Measurements from ENCODE around the gene IMPA2. TPM values are rescaled to one million over a fixed set of nuclear protein-coding genes. Genes with fewer than 3 reads are reported as not detected.
"Not testable (repeated sequence)": the region's sequence is repeated elsewhere in the genome, so short reads cannot be mapped to it uniquely, and the experiment has no call there.

The IMPA2 gene
- total RNA-seq, 2 experiments from 2014 or later = 1.7 to 2.5 TPM

GRCh38 chr18:11944786-11945185 is 36.5 kb upstream of the IMPA2 start:
- H3K9me3 ChIP-seq (ENCODE audit: control insufficient read depth in 1 of 2, insufficient read depth in 1 of 2, low read length in 2 of 2) = no peaks in the 10 kb centered on the region
- intact Hi-C loops (cut with DNase I, micrococcal nuclease) = loop anchor here in 1 of 2 experiments (5.0 kb wide), 1 partner anchor 38 kb away; the partner anchor contains the start of gene IMPA2
- TF ChIP-seq CTCF (IDR thresholded peaks at IDR 0.05) = no peak
- H3K36me3 ChIP-seq (ENCODE audit: insufficient read depth, low read length) = no peaks in the 10 kb centered on the region
- no peaks in the 10 kb centered on the region for H3K9me3 Mint-ChIP-seq
- CTCF ChIA-PET = no interaction called here
- no peak overlapping the region for H3K4me3 Mint-ChIP-seq
- no peaks in the 10 kb centered on the region for H3K27me3 Mint-ChIP-seq
- H3K4me3 ChIP-seq (ENCODE audit: low read length) = no peak overlapping the region
- DNase-seq (no peak), ATAC-seq (ENCODE audit: poor library complexity) (no peak)
- POLR2A ChIA-PET = no interaction called here
- peaks cover 14% of the 10 kb centered on the region for H3K4me1 ChIP-seq (ENCODE audit: insufficient read depth, low read length)
- no peaks in the 10 kb centered on the region for H3K36me3 Mint-ChIP-seq (ENCODE audit: low read depth)
- H3K27me3 ChIP-seq (ENCODE audit: control insufficient read depth in 1 of 2, insufficient read depth in 2 of 2, low read length in 2 of 2) = no peaks in the 10 kb centered on the region
- H3K4me1 Mint-ChIP-seq (ENCODE audit: low read depth) = peaks cover 16% of the 10 kb centered on the region
- no peak overlapping the region for H3K27ac Mint-ChIP-seq
- H3K27ac ChIP-seq (ENCODE audit: low read depth in 1 of 2, low read length in 2 of 2) = no peak overlapping the region

DNA sequence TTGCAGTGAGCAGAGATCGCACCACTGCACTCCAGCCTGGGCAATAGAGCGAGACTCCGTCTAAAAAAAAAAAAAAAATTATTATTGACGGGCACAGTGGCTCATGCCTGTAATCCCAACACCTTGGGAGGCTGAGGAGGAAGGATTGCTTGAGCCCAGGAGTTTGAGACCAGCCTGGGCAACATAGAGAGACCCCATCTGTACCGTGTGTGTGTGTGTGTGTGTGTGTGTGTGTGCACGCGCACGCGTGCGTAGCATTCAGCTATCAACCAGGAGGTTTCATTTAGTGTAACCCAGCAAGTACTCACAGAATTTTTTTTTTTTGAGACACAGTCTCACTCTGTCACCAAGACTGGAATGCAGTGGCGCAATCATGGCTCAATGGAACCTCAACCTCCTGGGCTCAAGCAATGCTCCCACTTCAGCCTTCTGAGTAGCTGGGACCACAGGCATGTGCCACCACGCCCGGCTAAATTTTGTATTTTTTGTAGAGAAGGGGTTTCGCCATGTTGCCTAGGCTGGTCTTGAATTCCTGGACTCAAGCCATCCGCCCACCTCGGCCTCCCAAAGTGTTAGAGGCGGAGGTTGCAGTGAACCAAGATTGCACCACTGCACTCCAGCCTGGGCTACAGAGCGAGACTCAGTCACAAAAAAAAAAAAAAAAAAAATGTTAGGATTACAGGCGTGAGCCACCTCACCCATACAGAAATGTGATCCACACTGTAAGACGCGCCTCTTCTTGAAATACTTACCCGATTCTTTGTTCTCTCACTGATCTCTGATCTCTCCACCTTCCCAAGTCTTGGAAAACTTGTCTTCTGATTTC is 35.3 kb upstream of the IMPA2 start:
- H3K9me3 ChIP-seq (ENCODE audit: control insufficient read depth in 1 of 2, insufficient read depth in 1 of 2, low read length in 2 of 2); H3K27ac ChIP-seq (ENCODE audit: low read depth in 1 of 2, low read length in 2 of 2); H3K36me3 Mint-ChIP-seq (ENCODE audit: low read depth); ATAC-seq (ENCODE audit: poor library complexity); H3K27me3 Mint-ChIP-seq; H3K27ac Mint-ChIP-seq; DNase-seq; H3K36me3 ChIP-seq (ENCODE audit: insufficient read depth, low read length); H3K9me3 Mint-ChIP-seq; H3K27me3 ChIP-seq (ENCODE audit: control insufficient read depth in 1 of 2, insufficient read depth in 2 of 2, low read length in 2 of 2); H3K4me3 ChIP-seq (ENCODE audit: low read length); H3K4me3 Mint-ChIP-seq: not testable (repeated sequence)
- ChIA-PET POLR2A (interaction anchor here (0.6 to 1.1 kb wide), 3 partner anchors 36 to 54 kb away, joined by 3 to 5 read pairs (median 4); partner anchors contain the start of gene IMPA2), CTCF (interaction anchor here (1.5 kb wide), 1 partner anchor 7 kb away, joined by 3 read pairs; no protein-coding TSS in a partner anchor)
- intact Hi-C loops (cut with DNase I, micrococcal nuclease) = loop anchor here in 1 of 2 experiments (5.0 kb wide), 1 partner anchor 36 kb away; the partner anchor contains the start of gene IMPA2
- H3K4me1 ChIP-seq (ENCODE audit: insufficient read depth, low read length) = peaks cover 14% of the 10 kb centered on the region
- peaks cover 16% of the 10 kb centered on the region for H3K4me1 Mint-ChIP-seq (ENCODE audit: low read depth)

GRCh38 chr18:11946756-11947155 is 34.6 kb upstream of the IMPA2 start:
- Mint-ChIP-seq H3K9me3 (no peaks in the 10 kb centered on the region), H3K4me3 (peak overlapping the region; percentile 4), H3K4me1 (ENCODE audit: low read depth) (peaks cover 16% of the 10 kb centered on the region), H3K27ac (peak overlapping the region; percentile 60), H3K27me3 (no peaks in the 10 kb centered on the region), H3K36me3 (ENCODE audit: low read depth) (no peaks in the 10 kb centered on the region)
- Histone ChIP-seq H3K27me3 (ENCODE audit: control insufficient read depth in 1 of 2, insufficient read depth in 2 of 2, low read length in 2 of 2) (no peaks in the 10 kb centered on the region), H3K36me3 (ENCODE audit: insufficient read depth, low read length) (no peaks in the 10 kb centered on the region), H3K4me1 (ENCODE audit: insufficient read depth, low read length) (peaks cover 14% of the 10 kb centered on the region), H3K27ac (ENCODE audit: low read depth in 1 of 2, low read length in 2 of 2) (peak overlapping the region in 1 of 2 donors; percentile 3), H3K4me3 (ENCODE audit: low read length) (peak overlapping the region; percentile 67), H3K9me3 (ENCODE audit: control insufficient read depth in 1 of 2, insufficient read depth in 1 of 2, low read length in 2 of 2) (no peaks in the 10 kb centered on the region)
- intact Hi-C loops (cut with DNase I, micrococcal nuclease) = loop anchor here in 1 of 2 experiments (5.0 kb wide), 1 partner anchor 36 kb away; the partner anchor contains the start of gene IMPA2
- DNase-seq = no peak
- ChIA-PET POLR2A (interaction anchor here (0.9 to 1.1 kb wide), 3 partner anchors 35 to 49 kb away, joined by 4 to 5 read pairs (median 4); partner anchors contain the start of gene IMPA2), CTCF (interaction anchor here (1.5 kb wide), 1 partner anchor 8 kb away, joined by 3 read pairs; no protein-coding TSS in a partner anchor)
- no peak for TF ChIP-seq CTCF (IDR thresholded peaks at IDR 0.05)
- no peak for ATAC-seq (ENCODE audit: poor library complexity)
